Panc1 (cell line): ENCODE measurements around the gene EPDR1.

Experiments used
- CTCF ChIP-seq: fragments of 450-650 bp; IDR thresholded peaks from 2 replicates; pipeline ENCODE4 v1.5.1; 2017; ENCODE audit warnings: mild to moderate bottlenecking
- POLR2AphosphoS5 ChIP-seq: IDR thresholded peaks from 2 replicates; pipeline ENCODE4 v1.6.1; 2012; ENCODE audit warnings: mild to moderate bottlenecking, low read depth, low read length, moderate library complexity
- REST ChIP-seq, 2 experiments: IDR thresholded peaks; 2 replicates each; pipeline ENCODE4 v1.6.1; 2011 to 2012; ENCODE audit warnings: low read depth in 2 of 2, control low read depth in 1 of 2, low read length in 1 of 2, mild to moderate bottlenecking in 1 of 2, moderate library complexity in 1 of 2; ENCODE audit not compliant: insufficient read depth in 1 of 2
- SIN3A ChIP-seq: IDR thresholded peaks from 2 replicates; pipeline ENCODE4 v1.6.1; 2012; ENCODE audit warnings: low read depth, mild to moderate bottlenecking, low read length, moderate library complexity, borderline replicate concordance; ENCODE audit not compliant: insufficient read depth
- TCF7L2 ChIP-seq: IDR thresholded peaks from 2 replicates; pipeline ENCODE4 v1.6.1; 2011; ENCODE audit warnings: mild to moderate bottlenecking, low read depth, low read length, inconsistent platforms

GRCh38 chr7:37921876-37922275, 1.4 kb downstream of the EPDR1 start:
- TF ChIP-seq CTCF (no peak), REST (IDR thresholded peaks at IDR 0.05; ENCODE audit: insufficient read depth in 1 of 2, low read depth in 2 of 2, low read length in 1 of 2) (no peak), POLR2AphosphoS5 (no peak), SIN3A (no peak), TCF7L2 (no peak)
